Mesothelial cell of epicardium (in vitro differentiated cells): Measurements from ENCODE around the gene BPIFB2. TPM values are rescaled to one million over a fixed set of nuclear protein-coding genes. Genes with fewer than 3 reads are reported as not detected.
"Not testable (repeated sequence)": the region's sequence is repeated elsewhere in the genome, so short reads cannot be mapped to it uniquely, and the experiment has no call there.

Experiments used
- DNase-seq, 2 experiments: peaks; one replicate each; pipeline ENCODE4 v3.0.0; 2021; ENCODE audit warnings: low spot score in 2 of 2; ENCODE audit not compliant: unreplicated experiment in 2 of 2
- H3K27ac Mint-ChIP-seq: 2 replicates; pipeline ENCODE4 v1.8.0; 2021; ENCODE audit warnings: mixed read lengths
- H3K27me3 Mint-ChIP-seq: 2 replicates; pipeline ENCODE4 v1.8.0; 2021; ENCODE audit warnings: low read depth, mixed read lengths
- H3K36me3 Mint-ChIP-seq: 2 replicates; pipeline ENCODE4 v1.8.0; 2021; ENCODE audit warnings: mixed read lengths
- H3K4me1 Mint-ChIP-seq: 2 replicates; pipeline ENCODE4 v1.8.0; 2021; ENCODE audit warnings: mixed read lengths
- H3K4me3 Mint-ChIP-seq: 2 replicates; pipeline ENCODE4 v1.8.0; 2021; ENCODE audit warnings: mild to moderate bottlenecking, moderate library complexity, mixed read lengths
- H3K9me3 Mint-ChIP-seq: 2 replicates; pipeline ENCODE4 v1.8.0; 2021; ENCODE audit warnings: mixed read lengths
- CTCF ChIP-seq: fragments of 200-600 bp; sonication (generic); IDR thresholded peaks from one replicate; pipeline ENCODE4 v1.5.0; 2021; ENCODE audit warnings: antibody characterized with exemption; ENCODE audit not compliant: unreplicated experiment
- total RNA-seq: library from RNA; stranded (reverse); gene quantifications from 3 replicates; pipeline ENCODE4 v1.2.1, GENCODE V29; 2021

The BPIFB2 gene
- total RNA-seq, 1 donor from 2014 or later, result not detected

- Mint-ChIP-seq H3K4me1 (no peaks in the 10 kb centered on the region), H3K4me3 (no peak overlapping the region), H3K36me3 (peaks cover 2% of the 10 kb centered on the region), H3K9me3 (peaks cover 22% of the 10 kb centered on the region), H3K27me3 (peaks cover 31% of the 10 kb centered on the region), H3K27ac (no peak overlapping the region)
- DNase-seq, result no peak
- TF ChIP-seq CTCF, result no peak
Observed at GRCh38 chr20:33042430-33042829, 34.9 kb downstream of the BPIFB2 start.

GRCh38 chr20:33042983-33043730 is 35.7 kb downstream of the BPIFB2 start:
- Mint-ChIP-seq H3K4me3 (no peak overlapping the region), H3K27ac (no peak overlapping the region), H3K27me3 (peaks cover 25% of the 10 kb centered on the region), H3K4me1 (no peaks in the 10 kb centered on the region), H3K36me3 (peaks cover 2% of the 10 kb centered on the region), H3K9me3 (peaks cover 22% of the 10 kb centered on the region)
- no peak for DNase-seq
- no peak for TF ChIP-seq CTCF

- peaks cover 22% of the 10 kb centered on the region for H3K9me3 Mint-ChIP-seq
- no peak for TF ChIP-seq CTCF
- no peak for DNase-seq
- no peak overlapping the region for H3K4me3 Mint-ChIP-seq
- peaks cover 2% of the 10 kb centered on the region for H3K36me3 Mint-ChIP-seq
- no peak overlapping the region for H3K27ac Mint-ChIP-seq
- no peaks in the 10 kb centered on the region for H3K4me1 Mint-ChIP-seq
- peaks cover 20% of the 10 kb centered on the region for H3K27me3 Mint-ChIP-seq
Observed at GRCh38 chr20:33043731-33044181, 36.3 kb downstream of the BPIFB2 start.

GRCh38 chr20:33045129-33045721 is 37.7 kb downstream of the BPIFB2 start:
- H3K36me3 Mint-ChIP-seq, H3K27me3 Mint-ChIP-seq, H3K4me1 Mint-ChIP-seq, DNase-seq, H3K27ac Mint-ChIP-seq, H3K4me3 Mint-ChIP-seq: not testable (repeated sequence)
- H3K9me3 Mint-ChIP-seq, result peaks cover 22% of the 10 kb centered on the region

- no peak overlapping the region for H3K4me3 Mint-ChIP-seq
- no peak overlapping the region for H3K27ac Mint-ChIP-seq
- peaks cover 22% of the 10 kb centered on the region for H3K9me3 Mint-ChIP-seq
- peaks cover 2% of the 10 kb centered on the region for H3K36me3 Mint-ChIP-seq
- peaks cover 1% of the 10 kb centered on the region for H3K27me3 Mint-ChIP-seq
- no peak for TF ChIP-seq CTCF
- no peaks in the 10 kb centered on the region for H3K4me1 Mint-ChIP-seq
- DNase-seq, result no peak
Observed at GRCh38 chr20:33046412-33046811, 38.9 kb downstream of the BPIFB2 start.

GRCh38 chr20:33051333-33051732 is 43.8 kb downstream of the BPIFB2 start:
- Mint-ChIP-seq H3K4me1 (no peaks in the 10 kb centered on the region), H3K4me3 (no peak overlapping the region), H3K27ac (no peak overlapping the region), H3K9me3 (peaks cover 7% of the 10 kb centered on the region), H3K27me3 (peaks cover 6% of the 10 kb centered on the region), H3K36me3 (no peaks in the 10 kb centered on the region)
- no peak for DNase-seq
- no peak for TF ChIP-seq CTCF
